ENCODE measurements around the gene DAND5.

Gene DAND5

GRCh38 chr19:13016628-13017305 lies 47.4 kb downstream of the DAND5 start:
- peak overlapping the region; percentile 14 for H3K4me3 ChIP-seq (ENCODE audit: low read depth, low read length)

GRCh38 chr19:13017306-13018034 lies 48.1 kb downstream of the DAND5 start:
- H3K4me3 ChIP-seq (ENCODE audit: low read depth, low read length): no peak overlapping the region
- in situ Hi-C loops (cut with HindIII; ENCODE audit: low sequenced_read_pairs): no loop called here
- TF ChIP-seq CTCF (IDR thresholded peaks at IDR 0.05; ENCODE audit: low read depth, low read length): no peak
- DNase-seq (ENCODE audit: low read depth, low spot score): no peak

More at GRCh38 chr19:13016628-13017305, 47.4 kb downstream of the DAND5 start:
- TF ChIP-seq CTCF (IDR thresholded peaks at IDR 0.05; ENCODE audit: low read depth, low read length): no peak
- DNase-seq (ENCODE audit: low read depth, low spot score): no peak
- in situ Hi-C loops (cut with HindIII; ENCODE audit: low sequenced_read_pairs): no loop called here

DNA sequence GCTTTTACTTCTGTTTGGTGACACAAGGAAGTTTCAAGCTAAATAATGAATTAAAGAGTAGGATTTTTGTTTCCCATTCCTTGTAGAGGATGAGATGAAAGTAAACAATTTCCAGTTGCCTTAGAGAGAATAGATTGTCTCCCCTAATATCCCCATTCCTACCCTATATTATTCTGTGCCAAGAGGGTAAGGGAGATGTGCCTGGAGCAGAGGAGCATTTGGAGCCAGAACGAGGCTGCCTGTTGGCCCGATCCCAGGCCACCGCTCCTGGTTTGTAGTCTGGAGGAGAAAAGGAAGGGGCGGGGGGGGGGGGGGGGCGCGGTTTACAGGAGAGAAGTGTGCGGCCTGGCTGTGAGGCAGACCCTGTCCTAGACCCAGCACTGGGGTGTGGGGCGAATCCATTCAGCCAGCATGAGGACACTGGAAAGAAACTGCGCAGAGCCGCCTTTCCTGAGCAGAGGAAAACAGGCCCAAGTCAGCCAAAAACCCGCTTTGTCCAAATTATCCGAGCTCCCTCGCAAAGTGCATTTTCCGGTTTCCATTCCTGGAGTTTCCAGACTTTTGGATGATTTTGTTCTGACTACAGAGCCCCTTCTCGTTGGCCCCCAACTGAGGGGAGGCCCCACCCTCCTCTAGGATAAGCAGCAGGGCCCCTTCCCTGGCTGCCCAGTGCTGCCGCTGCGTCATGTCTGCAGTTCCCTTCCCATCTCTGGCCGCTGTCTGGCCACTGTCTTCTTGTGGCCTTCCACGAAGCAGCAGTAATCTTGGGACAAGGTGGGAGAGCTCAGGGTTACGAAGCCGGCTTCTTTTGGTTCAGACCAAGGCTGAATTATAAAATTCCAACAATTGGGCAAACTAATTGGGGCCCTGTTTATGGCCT lies 48.9 kb downstream of the DAND5 start:
- no peak for TF ChIP-seq CTCF (IDR thresholded peaks at IDR 0.05; ENCODE audit: low read depth, low read length)

GRCh38 chr19:13019332-13019731 lies 50.0 kb downstream of the DAND5 start:
- TF ChIP-seq CTCF (IDR thresholded peaks at IDR 0.05; ENCODE audit: low read depth, low read length): no peak
- DNase-seq (ENCODE audit: low read depth, low spot score): no peak
- no peak overlapping the region for H3K4me3 ChIP-seq (ENCODE audit: low read depth, low read length)
- in situ Hi-C loops (cut with HindIII; ENCODE audit: low sequenced_read_pairs): no loop called here

More for the DNA sequence above, 48.9 kb downstream of the DAND5 start:
- in situ Hi-C loops (cut with HindIII; ENCODE audit: low sequenced_read_pairs): no loop called here
- peak; percentile 75 for DNase-seq (ENCODE audit: low read depth, low spot score)
- H3K4me3 ChIP-seq (ENCODE audit: low read depth, low read length): no peak overlapping the region

DNA sequence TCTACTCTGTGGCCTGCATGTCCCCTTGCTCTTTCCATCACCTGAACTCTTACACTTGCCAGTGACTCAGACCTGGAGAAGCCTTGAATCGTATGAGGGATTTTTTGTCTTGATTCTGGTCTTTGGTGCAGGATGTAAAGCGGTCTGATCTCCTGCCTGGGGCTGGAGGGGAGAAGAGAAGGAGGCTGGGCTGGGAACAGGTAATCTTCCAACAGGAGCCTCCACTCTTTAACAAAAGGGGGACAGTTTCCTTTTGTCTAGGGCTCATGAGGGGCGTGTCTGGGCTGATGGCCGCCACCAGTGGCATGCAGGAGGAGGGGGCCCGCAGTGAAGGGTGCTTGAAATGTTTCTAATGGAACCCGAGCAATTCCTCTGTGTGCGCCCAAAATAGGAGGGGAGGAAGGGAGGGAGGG lies 50.6 kb downstream of the DAND5 start:
- H3K4me3 ChIP-seq (ENCODE audit: low read depth, low read length): no peak overlapping the region
- in situ Hi-C loops (cut with HindIII; ENCODE audit: low sequenced_read_pairs): no loop called here
- TF ChIP-seq CTCF (IDR thresholded peaks at IDR 0.05; ENCODE audit: low read depth, low read length): no peak
- no peak for DNase-seq (ENCODE audit: low read depth, low spot score)

DNA sequence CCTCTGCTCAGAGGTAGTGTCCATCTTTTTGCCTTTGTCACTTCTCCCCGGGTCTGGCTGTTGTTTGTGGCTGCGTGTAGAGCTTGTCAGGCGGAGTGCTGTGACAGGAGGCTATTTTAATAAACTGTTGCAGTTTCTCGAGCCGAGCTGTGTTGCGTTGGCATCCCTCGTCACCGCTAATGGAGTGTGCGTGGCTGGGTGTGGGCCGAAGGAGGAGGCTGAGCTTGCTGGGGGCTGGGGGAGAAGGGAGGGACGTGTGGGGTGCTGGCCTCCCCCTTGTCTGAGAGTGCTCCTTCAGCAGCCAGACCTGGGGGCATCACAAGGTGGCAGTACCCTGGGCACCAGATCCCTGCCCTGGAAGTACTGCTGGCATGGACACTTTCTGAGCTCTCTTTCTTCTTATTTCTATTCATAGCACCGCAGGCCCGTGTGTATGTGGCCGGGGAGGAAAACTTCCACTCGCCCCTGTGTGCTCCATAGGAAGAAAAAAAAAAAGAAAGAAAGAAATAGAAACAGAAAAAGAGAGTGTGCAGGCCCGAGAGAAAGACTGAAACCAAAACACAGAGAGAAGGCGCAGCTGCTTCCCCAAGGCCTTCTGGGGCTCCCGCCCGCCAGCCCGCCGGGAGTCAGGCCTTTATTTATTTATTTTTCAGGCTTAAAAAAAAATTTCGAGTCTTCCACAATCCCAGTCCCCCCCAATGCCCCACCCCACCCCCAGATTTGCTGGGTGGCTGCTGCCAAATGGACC lies 52.9 kb downstream of the DAND5 start:
- in situ Hi-C loops (cut with HindIII; ENCODE audit: low sequenced_read_pairs): no loop called here
- peak overlapping the region; percentile 51 for H3K4me3 ChIP-seq (ENCODE audit: low read depth, low read length)
- DNase-seq (ENCODE audit: low read depth, low spot score): no peak
- no peak for TF ChIP-seq CTCF (IDR thresholded peaks at IDR 0.05; ENCODE audit: low read depth, low read length)

All from astrocyte of the spinal cord (primary cell).